Esophagus (tissue), 2 donors: ENCODE data around the gene FAM199X. TPM values are rescaled to one million over a fixed set of nuclear protein-coding genes. Genes with fewer than 3 reads are reported as not detected.

ENCODE experiments used
- H3K27ac ChIP-seq, 2 donors: one replicate each; pipeline ENCODE4 v1.5.1; 2013; ENCODE audit warnings: low read depth in 2 of 2, mild to moderate bottlenecking in 2 of 2, inconsistent platforms in 1 of 2, low read length in 1 of 2, moderate library complexity in 1 of 2
- H3K27me3 ChIP-seq, 2 donors: one replicate each; pipeline ENCODE4 v1.6.1; 2013; ENCODE audit warnings: low read length in 2 of 2, control low read depth in 1 of 2, mild to moderate bottlenecking in 1 of 2; ENCODE audit not compliant: insufficient read depth in 2 of 2, control insufficient read depth in 1 of 2
- H3K36me3 ChIP-seq, 2 donors: one replicate each; pipeline ENCODE4 v1.6.1; 2013; ENCODE audit warnings: low read length in 1 of 2; ENCODE audit not compliant: control insufficient read depth in 2 of 2, insufficient read depth in 2 of 2
- H3K4me1 ChIP-seq, 2 donors: one replicate each; pipeline ENCODE4 v1.6.1; 2013; ENCODE audit warnings: low read length in 1 of 2; ENCODE audit not compliant: control insufficient read depth in 2 of 2, insufficient read depth in 2 of 2
- H3K4me3 ChIP-seq, 2 donors: one replicate each; pipeline ENCODE4 v1.5.1; 2013; ENCODE audit warnings: low read length in 2 of 2, mild to moderate bottlenecking in 2 of 2, low read depth in 1 of 2, moderate library complexity in 1 of 2
- H3K9me3 ChIP-seq, 2 donors: one replicate each; pipeline ENCODE4 v1.6.1; 2013; ENCODE audit warnings: mild to moderate bottlenecking in 2 of 2, low read depth in 1 of 2, low read length in 1 of 2, moderate library complexity in 1 of 2; ENCODE audit not compliant: control insufficient read depth in 2 of 2, insufficient read depth in 1 of 2
- WGBS, 2 donors: extraction: QIAGEN DNeasy Blood & Tissue Kit; methylation state at CpG; one replicate each; pipeline ENCODE4 v1.1.7; 2013; 5-methylcytosine and 5-hydroxymethylcytosine counted together
- polyA plus RNA-seq, 2 donors: library from polyadenylated mRNA; stranded (reverse); fragments of 200-250 nt; gene quantifications; one replicate each; pipeline ENCODE4 v1.2.3, GENCODE V29; 2013
- donor health status: healthy with polysubstance abuse.
- donor health status: Bipolar disorder and iron deficiency.

FAM199X gene
- polyA plus RNA-seq, result 1 to 10 TPM; 4.5 to 5.8 TPM

DNA sequence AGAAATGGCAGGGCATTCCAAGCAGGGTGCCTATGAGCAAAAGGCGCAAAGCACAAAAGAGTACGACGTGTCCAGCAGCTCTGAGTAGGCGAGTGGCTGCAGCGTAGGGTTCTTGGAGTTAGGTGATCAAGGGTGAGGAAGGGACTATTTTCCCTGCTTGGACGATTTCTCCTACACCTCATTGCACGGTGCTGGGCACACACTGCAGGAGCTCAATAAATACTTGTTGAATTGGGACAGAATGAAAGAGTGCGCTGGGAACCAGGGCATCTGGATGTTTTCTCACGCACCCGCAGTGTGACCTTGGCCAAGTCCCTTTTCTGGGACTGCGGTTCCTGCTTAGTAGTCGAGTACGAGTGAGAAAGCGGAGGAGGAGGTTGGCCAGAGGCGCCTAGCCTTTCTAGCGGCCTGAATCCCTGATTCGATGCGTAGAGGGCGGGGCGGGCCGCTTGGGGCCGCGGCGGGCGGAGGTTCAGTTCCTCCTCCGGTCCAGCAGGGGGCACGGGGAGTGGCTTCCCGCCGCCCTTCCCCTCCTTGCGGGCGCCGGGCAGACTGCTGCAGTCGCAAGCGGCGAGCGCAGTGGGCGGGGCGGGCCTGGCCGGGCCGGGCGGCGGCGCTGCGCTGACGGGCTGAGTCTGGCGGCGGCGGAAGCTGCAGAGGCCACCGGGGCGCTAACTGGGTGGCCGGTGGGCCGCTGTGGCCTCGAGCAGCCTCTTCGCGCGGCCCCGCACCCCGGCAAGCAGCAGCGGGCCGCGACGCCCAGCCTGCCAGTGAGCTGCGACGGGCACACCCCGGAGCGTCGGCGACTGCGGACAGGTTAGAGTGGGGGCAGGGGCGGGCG is at the start of gene FAM199X:
FAM199X (plus strand) TSS at position 560 of the 841 bp plus-strand sequence. CDS start 333 bp downstream, outside the sequence.
- Histone ChIP-seq H3K9me3 (peaks cover 0 to 4% of the 10 kb centered on the region in 2 donors), H3K36me3 (no peaks in the 10 kb centered on the region), H3K4me1 (no peaks in the 10 kb centered on the region), H3K27ac (peak within 1 kb of the TSS; percentile 84), H3K27me3 (peaks cover 0 to under 1% of the 10 kb centered on the region in 2 donors), H3K4me3 (peak within 1 kb of the TSS; percentile 76 to 80)
- 1 to 40% methylated on average over 47 to 71 of the region's 71 CpGs for WGBS, 2 donors

DNA sequence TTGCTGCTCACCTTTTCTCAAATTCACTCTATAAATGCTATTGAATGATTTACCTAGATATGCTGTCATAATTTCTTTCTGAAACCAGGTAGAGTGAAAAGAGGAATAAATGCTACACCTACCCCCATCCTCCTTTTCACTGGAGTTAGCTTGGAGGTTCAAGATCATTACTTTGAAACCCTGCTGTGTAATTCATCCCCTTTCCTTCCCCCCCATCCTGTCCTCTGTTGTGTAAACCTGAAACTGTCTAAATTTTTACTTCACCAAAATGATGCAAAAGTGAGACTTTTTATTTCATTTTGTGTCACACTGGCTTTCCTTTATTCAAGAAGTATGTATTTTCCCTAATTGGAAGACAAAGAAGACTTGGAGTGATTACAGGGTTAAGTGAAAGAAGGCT is 48.5 kb upstream of the FAM199X start:
- Histone ChIP-seq H3K4me3 (no peak overlapping the region), H3K27me3 (peaks cover 0 to 3% of the 10 kb centered on the region in 2 donors), H3K36me3 (no peaks in the 10 kb centered on the region), H3K4me1 (no peaks in the 10 kb centered on the region), H3K9me3 (no peaks in the 10 kb centered on the region), H3K27ac (no peak overlapping the region)

DNA sequence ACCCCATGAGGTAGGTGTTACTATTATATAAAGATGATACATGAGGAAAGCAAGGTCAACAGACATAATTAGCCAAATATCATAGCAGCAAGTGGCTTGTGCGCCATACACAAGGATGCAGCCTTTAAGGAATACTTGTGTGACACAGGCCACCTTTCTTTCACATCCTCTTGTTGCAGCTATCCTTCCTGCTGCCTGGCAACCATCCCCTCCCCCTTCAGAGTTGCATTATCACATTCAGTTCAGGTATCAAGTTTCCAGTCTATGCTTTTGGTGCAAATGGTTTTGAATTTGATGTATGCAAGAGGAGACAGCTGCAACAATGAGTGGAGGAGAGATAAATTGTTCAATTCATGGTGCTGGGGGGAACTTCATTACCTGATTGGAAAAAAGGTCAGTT is 47.5 kb upstream of the FAM199X start:
- Histone ChIP-seq H3K27ac (no peak overlapping the region), H3K9me3 (no peaks in the 10 kb centered on the region)
- WGBS, 2 donors, result 79 to 89% methylated on average over 1 of the region's 1 CpG

DNA sequence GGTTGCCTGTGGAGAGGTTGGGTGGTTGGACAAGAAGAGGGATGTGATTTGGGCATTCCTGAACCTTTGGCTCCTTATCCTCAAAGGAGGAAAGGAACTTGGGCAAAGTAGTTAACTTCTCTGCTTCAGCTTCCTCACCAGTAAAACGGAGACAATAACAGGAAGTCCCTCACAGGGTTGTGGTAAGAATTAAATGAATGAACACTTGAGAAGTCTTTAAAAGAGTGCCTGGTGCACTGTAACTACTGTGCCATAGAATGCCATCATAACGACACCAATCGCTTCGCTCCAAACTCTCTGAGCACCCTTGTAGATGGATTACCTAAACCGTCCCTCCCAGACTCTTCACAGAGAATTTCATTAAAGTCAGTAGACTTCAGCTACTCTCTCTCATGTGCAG is 43.4 kb upstream of the FAM199X start:
- H3K27me3 ChIP-seq, result peaks cover 0 to under 1% of the 10 kb centered on the region in 2 donors
- no peak overlapping the region for H3K27ac ChIP-seq
- H3K4me3 ChIP-seq, result no peak overlapping the region
- no peaks in the 10 kb centered on the region for H3K36me3 ChIP-seq
- WGBS, 2 donors, result 58% methylated on average over 5 of the region's 5 CpGs
- no peaks in the 10 kb centered on the region for H3K4me1 ChIP-seq
- H3K9me3 ChIP-seq, result no peaks in the 10 kb centered on the region

More for the DNA sequence above, 47.5 kb upstream of the FAM199X start:
- H3K27me3 ChIP-seq, result peaks cover 0 to 3% of the 10 kb centered on the region in 2 donors
- no peaks in the 10 kb centered on the region for H3K36me3 ChIP-seq
- H3K4me3 ChIP-seq, result no peak overlapping the region
- no peaks in the 10 kb centered on the region for H3K4me1 ChIP-seq

DNA sequence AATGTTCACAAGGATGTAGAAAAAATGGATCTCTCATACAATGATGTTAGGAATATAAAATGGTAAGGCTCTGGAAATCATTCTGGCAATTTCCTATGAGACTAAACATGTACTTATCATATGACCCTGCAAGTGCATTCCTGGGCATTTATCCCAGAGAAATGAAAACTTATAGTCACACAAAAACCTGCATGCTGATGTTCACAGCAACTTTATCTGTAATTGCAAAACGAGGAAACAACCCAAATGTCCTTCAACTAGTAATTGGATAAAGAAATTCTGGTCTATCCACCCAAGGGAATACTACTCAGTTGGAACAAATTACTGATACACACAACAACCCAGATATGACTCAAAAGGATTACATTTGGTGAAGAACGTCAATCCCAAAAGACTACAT is 39.4 kb upstream of the FAM199X start:
- no peaks in the 10 kb centered on the region for H3K27me3 ChIP-seq
- 47 to 77% methylated on average over 2 of the region's 2 CpGs for WGBS, 2 donors
- no peak overlapping the region for H3K27ac ChIP-seq
- H3K4me3 ChIP-seq, result no peak overlapping the region
- no peaks in the 10 kb centered on the region for H3K9me3 ChIP-seq
- no peaks in the 10 kb centered on the region for H3K36me3 ChIP-seq
- no peaks in the 10 kb centered on the region for H3K4me1 ChIP-seq

DNA sequence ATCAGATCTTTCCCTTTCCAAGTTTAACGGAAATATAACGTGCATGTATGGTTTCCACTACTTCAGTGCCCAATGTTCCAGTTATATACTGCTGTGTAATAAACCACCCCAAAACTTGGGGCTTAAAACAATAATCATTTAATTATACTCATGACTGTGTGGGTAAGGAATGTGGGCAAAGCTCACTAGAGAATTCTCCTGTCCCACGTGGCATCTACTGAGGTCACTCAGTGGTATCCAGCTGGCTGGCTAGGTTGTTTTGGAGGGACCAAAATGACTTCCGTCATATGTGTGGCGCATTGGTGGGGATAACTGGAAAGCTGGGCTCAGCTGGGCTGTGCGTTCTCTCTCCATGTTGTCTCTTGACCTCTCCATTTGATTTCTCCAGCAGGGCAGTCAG is 35.4 kb upstream of the FAM199X start:
- Histone ChIP-seq H3K4me3 (no peak overlapping the region), H3K36me3 (no peaks in the 10 kb centered on the region), H3K4me1 (no peaks in the 10 kb centered on the region), H3K9me3 (no peaks in the 10 kb centered on the region), H3K27ac (no peak overlapping the region), H3K27me3 (no peaks in the 10 kb centered on the region)
- WGBS, 2 donors, result 84 to 92% methylated on average over 6 of the region's 6 CpGs

DNA sequence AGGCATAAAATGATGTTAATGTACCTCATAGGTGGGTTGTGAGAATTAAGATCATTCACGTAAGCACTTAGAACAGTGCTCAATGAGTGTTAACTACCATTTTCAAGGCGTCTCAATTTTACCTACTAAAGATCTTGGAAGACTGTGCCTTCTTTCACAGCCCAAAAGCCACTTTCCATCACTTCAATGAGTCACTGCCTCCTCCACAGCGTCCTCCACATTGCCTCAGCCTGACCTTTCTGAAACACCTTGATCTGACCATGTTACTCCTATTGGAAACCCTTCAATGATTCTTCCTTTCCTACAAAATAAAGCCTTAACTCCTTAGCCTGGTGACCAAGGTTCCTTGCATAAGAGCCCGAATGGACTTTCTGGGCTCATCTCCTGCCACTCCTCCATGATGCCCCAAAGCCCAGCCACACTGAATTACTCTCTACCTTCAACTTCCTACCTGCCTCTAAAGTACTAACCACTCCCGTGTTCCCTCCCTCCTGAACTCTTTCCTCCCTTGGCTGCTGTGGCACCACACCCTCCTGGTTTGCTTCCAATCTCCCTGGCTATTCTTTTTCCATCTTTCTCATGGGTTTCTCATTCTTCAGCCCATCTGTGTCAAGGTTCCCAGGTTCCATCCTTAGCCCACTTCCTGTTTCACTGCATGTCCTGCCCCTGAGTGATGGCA is 31.5 kb upstream of the FAM199X start:
- no peaks in the 10 kb centered on the region for H3K9me3 ChIP-seq
- no peaks in the 10 kb centered on the region for H3K4me1 ChIP-seq
- WGBS, 2 donors, result 68 to 78% methylated on average over 5 of the region's 5 CpGs
- H3K4me3 ChIP-seq, result no peak overlapping the region
- no peak overlapping the region for H3K27ac ChIP-seq
- no peaks in the 10 kb centered on the region for H3K27me3 ChIP-seq
- H3K36me3 ChIP-seq, result no peaks in the 10 kb centered on the region

DNA sequence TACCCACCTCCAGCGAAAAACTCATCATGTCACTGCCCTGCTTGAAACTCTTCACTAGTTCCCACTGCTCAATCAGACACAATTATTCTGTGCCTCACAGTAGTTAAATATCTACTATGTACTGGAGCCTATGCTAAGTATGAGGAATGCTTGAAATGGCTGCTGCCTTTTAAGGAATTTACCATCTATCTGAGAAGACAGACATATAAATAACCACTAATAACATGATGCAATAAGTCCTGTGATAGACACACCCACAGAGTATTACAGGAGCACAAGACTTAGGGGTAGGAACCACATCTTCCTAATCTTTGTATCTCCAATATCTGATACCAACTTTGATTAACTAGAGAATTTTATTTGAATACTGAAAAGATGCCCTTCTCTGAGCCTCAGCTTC is 30.6 kb upstream of the FAM199X start:
- 84 to 87% methylated on average over 1 of the region's 1 CpG for WGBS, 2 donors

DNA sequence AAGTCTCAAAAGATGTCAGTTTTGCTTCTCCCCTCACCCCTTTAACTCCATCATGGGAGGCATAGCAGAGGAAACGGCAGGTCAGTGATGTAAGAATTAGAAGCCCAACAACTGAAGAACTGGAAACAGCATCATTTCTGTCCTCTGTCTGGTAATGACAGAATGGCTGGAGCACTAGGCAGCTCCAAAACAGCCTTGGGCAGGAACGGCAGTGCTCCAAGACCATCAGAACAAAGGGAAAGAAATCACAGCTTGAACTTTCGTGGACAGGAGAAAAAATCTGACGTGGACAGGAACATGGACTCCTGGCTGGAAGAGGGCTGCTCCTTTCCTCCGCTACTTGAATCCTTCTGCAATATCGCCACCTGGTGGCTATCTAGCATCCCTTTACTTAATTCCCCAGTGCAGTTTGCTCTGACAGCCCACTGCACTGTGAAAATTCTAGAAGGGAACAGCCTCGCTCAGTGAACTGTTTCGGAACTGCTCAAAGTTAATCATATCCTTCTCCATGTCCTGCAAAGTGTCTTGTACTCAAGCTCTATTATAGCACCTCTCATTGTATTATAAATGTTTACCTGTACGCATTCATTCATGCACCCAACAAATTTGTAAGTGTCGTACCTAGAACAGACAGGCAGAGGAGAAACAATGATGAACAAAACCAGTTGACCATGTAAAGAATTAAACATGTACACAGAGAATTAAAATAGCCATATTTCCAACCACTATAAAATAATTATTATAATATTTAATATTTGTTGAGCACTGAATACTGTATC is 29.8 kb upstream of the FAM199X start:
- 22 to 24% methylated on average over 10 of the region's 10 CpGs for WGBS, 2 donors
- no peaks in the 10 kb centered on the region for H3K9me3 ChIP-seq
- H3K4me1 ChIP-seq, result no peaks in the 10 kb centered on the region
- H3K36me3 ChIP-seq, result no peaks in the 10 kb centered on the region
- no peak overlapping the region for H3K4me3 ChIP-seq
- H3K27me3 ChIP-seq, result no peaks in the 10 kb centered on the region
- H3K27ac ChIP-seq, result peak overlapping the region in 1 of 2 donors; percentile 59

More for the DNA sequence above, 30.6 kb upstream of the FAM199X start:
- no peaks in the 10 kb centered on the region for H3K4me1 ChIP-seq
- H3K4me3 ChIP-seq, result no peak overlapping the region
- H3K27me3 ChIP-seq, result no peaks in the 10 kb centered on the region
- no peak overlapping the region for H3K27ac ChIP-seq
- H3K9me3 ChIP-seq, result no peaks in the 10 kb centered on the region
- no peaks in the 10 kb centered on the region for H3K36me3 ChIP-seq
